HCT116 (cell line): ENCODE data around the gene C14orf180. TPM values are rescaled to one million over a fixed set of nuclear protein-coding genes. Genes with fewer than 3 reads are reported as not detected.

Source experiments
- ATAC-seq: fragments of 200-7000 bp; cut with Tn5 transposase; 2 replicates; pipeline ENCODE4 v1.9.1; 2020; ENCODE audit warnings: mild to moderate bottlenecking, moderate library complexity
- BruUV-seq: library from RNA; stranded (reverse); fragments of 400-500 nt; replicated peaks from 2 replicates; lab custom pipeline; 2021; lab: Mats Ljungman, UMichigan
- CTCF ChIA-PET: fragments of 300-600 bp; sonication (Branson Sonifier 250); formaldehyde crosslinking; loops from one replicate; lab custom pipeline; 2021; ENCODE audit warnings: antibody characterized with exemption; lab: Charles Lee
- POLR2A ChIA-PET: fragments of 300-600, 350-600 bp; sonication (Branson Sonifier 250); formaldehyde crosslinking; loops from one replicate; lab custom pipeline; 2021; ENCODE audit warnings: antibody characterized with exemption; lab: Charles Lee
- RAD21 ChIA-PET, 2 experiments: fragments of 300-600 bp; sonication (Branson Sonifier 250); formaldehyde crosslinking; loops; one replicate each; lab custom pipeline; 2023; ENCODE audit warnings: low total read pairs in 2 of 2; ENCODE audit not compliant: uncharacterized antibody in 2 of 2, unreplicated experiment in 2 of 2, low non-redundant PET in 1 of 2; lab: Charles Lee
- DNase-seq: peaks from one replicate; pipeline ENCODE4 v3.0.0-alpha.2; 2010; ENCODE audit warnings: low read depth, low spot score
- H2AFZ ChIP-seq: fragments of 200-600 bp; shearing (Covaris generic), sonication (generic); 2 replicates; pipeline ENCODE4 v1.6.1; 2017; ENCODE audit warnings: low read depth, mixed run types, mixed read lengths, antibody characterized with exemption, low read length; ENCODE audit not compliant: poor library complexity, severe bottlenecking
- H3K27ac ChIP-seq: 2 replicates; pipeline ENCODE4 v1.5.1; 2012; ENCODE audit warnings: low read depth, low read length
- H3K27me3 ChIP-seq: fragments of 200-600 bp; sonication (generic); 2 replicates; pipeline ENCODE4 v1.6.1; 2016; ENCODE audit warnings: mixed run types, low read length, mixed read lengths; ENCODE audit not compliant: insufficient read depth
- H3K36me3 ChIP-seq, 2 experiments: fragments of 200-500 bp in 1 of 2; fragments of 200-600 bp in 1 of 2; sonication (Bioruptor generic) in 1 of 2; sonication (generic) in 1 of 2; 2 replicates each; pipeline versions ENCODE4 v1.5.1 to v1.6.1; 2014 to 2016; ENCODE audit warnings: low read length in 2 of 2, inconsistent platforms in 1 of 2, mixed read lengths in 1 of 2, mixed run types in 1 of 2; ENCODE audit not compliant: insufficient read depth in 2 of 2, control insufficient read depth in 1 of 2
- H3K4me1 ChIP-seq, 2 experiments: fragments of 200-600 bp in 1 of 2; sonication (generic) in 1 of 2; 2 replicates each; pipeline versions ENCODE4 v1.5.1 to v1.6.1; 2012 to 2017; ENCODE audit warnings: low read length in 2 of 2, inconsistent platforms in 1 of 2, mild to moderate bottlenecking in 1 of 2, mixed read lengths in 1 of 2, mixed run types in 1 of 2, moderate library complexity in 1 of 2; ENCODE audit not compliant: insufficient read depth in 2 of 2, control insufficient read depth in 1 of 2
- H3K4me2 ChIP-seq: fragments of 200-600 bp; sonication (generic); 2 replicates; pipeline ENCODE4 v1.6.1; 2017; ENCODE audit warnings: mixed run types, low read length, mixed read lengths
- H3K4me3 ChIP-seq, 2 experiments: fragments of 200-600 bp in 1 of 2; sonication (generic) in 1 of 2; replicated peaks in 1 of 2; 2 replicates each; pipeline ENCODE4 v1.5.1; 2011 to 2016; ENCODE audit warnings: low read length in 2 of 2, control low read depth in 1 of 2, low read depth in 1 of 2, mild to moderate bottlenecking in 1 of 2, mixed read lengths in 1 of 2, mixed run types in 1 of 2
- H3K79me2 ChIP-seq: fragments of 200-600 bp; sonication (generic); 2 replicates; pipeline ENCODE4 v1.6.1; 2017; ENCODE audit warnings: mild to moderate bottlenecking, mixed run types, low read length, moderate library complexity, mixed read lengths; ENCODE audit not compliant: insufficient read depth
- H3K9ac ChIP-seq: fragments of 200-600 bp; sonication (generic); 2 replicates; pipeline ENCODE4 v1.6.1; 2016; ENCODE audit warnings: low read length, mixed read lengths
- H3K9me2 ChIP-seq: fragments of 200-600 bp; sonication (generic), shearing (Covaris generic); 2 replicates; pipeline ENCODE4 v1.6.1; 2017; ENCODE audit warnings: mixed run types, mild to moderate bottlenecking, moderate library complexity; ENCODE audit not compliant: insufficient read depth
- H3K9me3 ChIP-seq, 2 experiments: fragments of 200-500 bp in 1 of 2; fragments of 200-600 bp in 1 of 2; sonication (Bioruptor generic) in 1 of 2; sonication (generic) in 1 of 2; 2 replicates each; pipeline ENCODE4 v1.6.1; 2014 to 2017; ENCODE audit warnings: low read length in 2 of 2, mixed read lengths in 2 of 2, inconsistent platforms in 1 of 2, low read depth in 1 of 2, mild to moderate bottlenecking in 1 of 2, mixed run types in 1 of 2, moderate library complexity in 1 of 2; ENCODE audit not compliant: control insufficient read depth in 1 of 2, insufficient read depth in 1 of 2
- H4K20me1 ChIP-seq: fragments of 200-600 bp; sonication (generic), shearing (Covaris generic); 2 replicates; pipeline ENCODE4 v1.6.1; 2017; ENCODE audit warnings: mixed run types, mild to moderate bottlenecking, moderate library complexity; ENCODE audit not compliant: insufficient read depth
- ELF1 ChIP-seq: IDR thresholded peaks from 2 replicates; pipeline ENCODE4 v1.6.1; 2012; ENCODE audit warnings: low read depth, borderline replicate concordance
- EZH2 ChIP-seq: fragments of 200-600 bp; sonication (generic); IDR thresholded peaks from 2 replicates; pipeline ENCODE4 v1.6.1; 2017; ENCODE audit warnings: antibody characterized with exemption, mixed run types
- FOSL1 ChIP-seq: IDR thresholded peaks from 2 replicates; pipeline ENCODE4 v1.6.1; 2012; ENCODE audit warnings: low read depth
- JUND ChIP-seq: IDR thresholded peaks from 2 replicates; pipeline ENCODE4 v1.6.1; 2012
- POLR2AphosphoS5 ChIP-seq: IDR thresholded peaks from 2 replicates; pipeline ENCODE4 v1.6.1; 2011; ENCODE audit warnings: mild to moderate bottlenecking, low read depth, low read length, moderate library complexity
- SRF ChIP-seq: IDR thresholded peaks from 2 replicates; pipeline ENCODE4 v1.6.1; 2012; ENCODE audit warnings: low read depth
- ZBTB33 ChIP-seq: IDR thresholded peaks from 2 replicates; pipeline ENCODE4 v1.6.1; 2011; ENCODE audit warnings: mild to moderate bottlenecking, low read length, moderate library complexity; ENCODE audit not compliant: insufficient replicate concordance; ENCODE audit errors: extremely low read depth
- intact Hi-C: fragments of 100-400 bp; cut with micrococcal nuclease; formaldehyde crosslinking; loops from 2 replicates; pipeline ENCODE4 v1.10.0; 2022
- total RNA-seq: library from RNA; stranded (reverse); gene quantifications from one replicate; pipeline ENCODE4 v1.2.1, GENCODE V29; 2021; ENCODE audit not compliant: unreplicated experiment
- TF ChIP-seq, protein P1 (sequence below): IDR thresholded peaks from 2 replicates; pipeline ENCODE4 v1.6.1; 2012

The C14orf180 gene
- total RNA-seq, 1 experiment from 2014 or later, result not detected

DNA sequence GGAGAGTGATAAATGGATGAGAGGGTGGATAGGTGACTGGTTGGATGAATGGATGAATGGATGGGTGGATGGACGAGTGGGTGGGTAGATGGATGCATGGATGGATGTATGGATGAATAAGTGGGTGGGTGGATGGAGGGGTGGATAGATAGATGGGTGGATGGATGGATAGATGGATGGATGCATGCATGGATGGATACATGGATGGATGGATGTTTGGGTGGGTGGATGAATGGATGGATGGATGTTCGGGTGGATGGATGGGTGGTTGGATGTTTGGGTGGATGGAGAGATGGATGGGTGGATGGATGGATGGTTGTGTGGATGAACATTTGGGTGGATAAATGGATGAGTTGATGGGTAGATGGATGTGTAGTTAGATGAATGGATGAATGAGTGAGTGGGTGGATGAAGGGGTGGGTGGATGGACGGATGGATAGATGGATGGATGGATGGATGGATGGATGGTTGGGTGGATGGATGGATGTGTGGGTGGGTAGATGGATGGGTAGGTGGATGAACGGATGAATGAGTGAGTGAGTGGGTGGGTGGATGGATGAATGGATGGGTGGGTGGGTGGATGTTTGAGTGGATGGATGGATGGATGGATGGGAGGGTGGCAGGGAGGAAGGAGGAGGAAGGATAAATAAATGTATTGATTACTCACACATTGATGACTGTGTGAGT is 34.7 kb downstream of the C14orf180 start:
- intact Hi-C loops, result no loop called here

More for the DNA sequence above, 34.7 kb downstream of the C14orf180 start:
- no peaks in the 10 kb centered on the region for H3K79me2 ChIP-seq
- no peaks in the 10 kb centered on the region for H3K36me3 ChIP-seq
- TF ChIP-seq POLR2AphosphoS5 (no peak), ZBTB33 (no peak), ELF1 (no peak), FOSL1 (no peak), JUND (no peak), EZH2 (no peak), SRF (no peak)
- TF ChIP-seq, protein P1, sequence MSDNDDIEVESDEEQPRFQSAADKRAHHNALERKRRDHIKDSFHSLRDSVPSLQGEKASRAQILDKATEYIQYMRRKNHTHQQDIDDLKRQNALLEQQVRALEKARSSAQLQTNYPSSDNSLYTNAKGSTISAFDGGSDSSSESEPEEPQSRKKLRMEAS, result no peak
- no peak overlapping the region for H2AFZ ChIP-seq
- H3K4me3 ChIP-seq, result no peak overlapping the region
- no peak overlapping the region for H3K27ac ChIP-seq
- ATAC-seq, result no peak
- ChIA-PET RAD21 (no interaction called here), CTCF (no interaction called here), POLR2A (no interaction called here)
- H3K9me3 ChIP-seq, result no peaks in the 10 kb centered on the region
- H3K9me2 ChIP-seq, result no peaks in the 10 kb centered on the region
- peaks cover 51% of the 10 kb centered on the region for H3K27me3 ChIP-seq
- H3K9ac ChIP-seq, result no peak overlapping the region
- no peaks in the 10 kb centered on the region for H3K4me1 ChIP-seq
- no TSS peak for BruUV-seq
- H4K20me1 ChIP-seq, result no peaks in the 10 kb centered on the region
- DNase-seq, result no peak
- no peak overlapping the region for H3K4me2 ChIP-seq
